ENCODE measurements around the gene OLFML2A.

OLFML2A gene

DNA sequence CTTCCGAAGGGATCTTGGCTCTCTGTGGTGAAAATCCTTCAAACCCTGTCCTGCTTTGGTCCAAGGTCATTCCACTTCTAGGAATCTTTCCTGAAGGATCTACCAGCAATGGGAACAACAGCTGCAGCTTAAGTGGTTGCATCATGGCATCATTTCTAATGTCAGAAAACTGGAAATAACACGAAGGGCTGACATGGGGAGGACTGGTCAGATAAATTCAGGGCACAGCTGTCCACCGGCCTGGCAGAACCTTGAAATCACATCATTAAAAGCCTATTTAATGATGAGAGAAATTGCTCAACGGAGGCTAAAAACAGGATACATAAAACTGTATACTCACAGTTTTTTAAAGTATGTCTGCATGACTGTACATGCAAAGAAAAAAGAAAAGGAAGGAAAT is 28.3 kb downstream of the OLFML2A start:
- Mint-ChIP-seq H3K4me3 (no peak overlapping the region), H3K9me3 (no peaks in the 10 kb centered on the region), H3K4me1 (ENCODE audit: low read depth) (peaks cover 35% of the 10 kb centered on the region), H3K36me3 (ENCODE audit: low read depth) (no peaks in the 10 kb centered on the region), H3K27ac (peak overlapping the region; percentile 40), H3K27me3 (no peaks in the 10 kb centered on the region)
- intact Hi-C loops (cut with micrococcal nuclease) = no loop called here

DNA sequence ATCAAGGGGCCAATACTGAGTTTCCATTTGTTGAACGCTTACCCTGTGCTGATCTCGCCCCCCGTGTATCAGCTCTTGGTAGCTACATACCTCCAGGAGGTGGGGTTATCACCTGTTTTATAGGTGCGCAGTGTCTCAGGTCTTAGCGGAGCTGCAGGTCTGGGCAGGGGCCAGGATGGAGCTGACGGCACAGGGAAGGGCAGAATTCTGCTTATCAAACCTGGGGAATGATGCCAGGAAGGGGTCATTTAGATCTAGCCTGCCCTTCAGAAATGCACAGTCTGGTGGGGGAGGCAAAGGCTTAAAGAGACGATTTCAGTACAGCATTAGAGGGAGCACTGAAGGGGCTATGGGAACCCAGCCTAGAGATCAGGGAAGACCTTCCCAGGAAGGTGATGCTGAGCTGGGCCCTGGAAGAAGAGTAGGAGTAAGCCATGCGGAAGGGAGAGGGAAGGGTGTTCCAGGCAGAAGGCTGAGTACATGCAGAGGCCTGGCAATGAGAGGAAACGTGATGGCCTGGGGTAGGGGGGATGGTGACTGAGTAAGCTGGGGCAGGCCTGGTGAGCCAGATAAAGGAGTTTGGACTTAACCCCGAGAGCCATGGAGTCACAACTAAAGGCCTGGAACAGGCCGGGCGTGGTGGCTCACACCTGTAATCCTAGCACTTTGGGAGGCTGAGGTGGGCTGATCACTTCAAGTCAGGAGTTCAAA is 31.5 kb downstream of the OLFML2A start:
- peaks cover 4% of the 10 kb centered on the region for H3K4me1 Mint-ChIP-seq (ENCODE audit: low read depth)
- no peak overlapping the region for H3K4me3 Mint-ChIP-seq
- H3K36me3 Mint-ChIP-seq (ENCODE audit: low read depth) = no peaks in the 10 kb centered on the region
- intact Hi-C loops (cut with micrococcal nuclease) = no loop called here
- H3K27me3 Mint-ChIP-seq = no peaks in the 10 kb centered on the region
- no peaks in the 10 kb centered on the region for H3K9me3 Mint-ChIP-seq
- no peak overlapping the region for H3K27ac Mint-ChIP-seq

DNA sequence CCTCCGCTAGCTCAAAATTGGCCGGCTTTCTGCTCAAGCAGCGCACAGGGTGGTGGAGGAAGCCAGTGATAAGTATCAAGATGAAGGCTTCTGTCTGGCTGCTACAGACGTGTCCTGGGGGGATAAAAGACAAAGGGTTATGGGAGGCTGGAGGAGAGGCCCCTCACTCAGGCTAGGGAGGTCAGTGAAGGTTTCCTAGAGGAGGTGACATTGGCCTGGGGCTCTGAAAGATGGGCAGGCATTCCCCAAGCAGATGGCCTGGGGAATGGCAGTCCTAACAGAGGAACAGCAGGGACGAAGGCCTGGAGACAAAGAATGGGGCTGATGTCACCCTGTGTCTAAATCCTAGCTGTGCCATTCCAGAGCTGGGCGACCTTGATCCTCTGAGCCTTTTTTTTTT is 32.3 kb downstream of the OLFML2A start:
- Mint-ChIP-seq H3K4me1 (ENCODE audit: low read depth) (no peaks in the 10 kb centered on the region), H3K27me3 (peaks cover 4% of the 10 kb centered on the region), H3K4me3 (no peak overlapping the region), H3K36me3 (ENCODE audit: low read depth) (no peaks in the 10 kb centered on the region), H3K27ac (no peak overlapping the region), H3K9me3 (no peaks in the 10 kb centered on the region)
- intact Hi-C loops (cut with micrococcal nuclease) = no loop called here

DNA sequence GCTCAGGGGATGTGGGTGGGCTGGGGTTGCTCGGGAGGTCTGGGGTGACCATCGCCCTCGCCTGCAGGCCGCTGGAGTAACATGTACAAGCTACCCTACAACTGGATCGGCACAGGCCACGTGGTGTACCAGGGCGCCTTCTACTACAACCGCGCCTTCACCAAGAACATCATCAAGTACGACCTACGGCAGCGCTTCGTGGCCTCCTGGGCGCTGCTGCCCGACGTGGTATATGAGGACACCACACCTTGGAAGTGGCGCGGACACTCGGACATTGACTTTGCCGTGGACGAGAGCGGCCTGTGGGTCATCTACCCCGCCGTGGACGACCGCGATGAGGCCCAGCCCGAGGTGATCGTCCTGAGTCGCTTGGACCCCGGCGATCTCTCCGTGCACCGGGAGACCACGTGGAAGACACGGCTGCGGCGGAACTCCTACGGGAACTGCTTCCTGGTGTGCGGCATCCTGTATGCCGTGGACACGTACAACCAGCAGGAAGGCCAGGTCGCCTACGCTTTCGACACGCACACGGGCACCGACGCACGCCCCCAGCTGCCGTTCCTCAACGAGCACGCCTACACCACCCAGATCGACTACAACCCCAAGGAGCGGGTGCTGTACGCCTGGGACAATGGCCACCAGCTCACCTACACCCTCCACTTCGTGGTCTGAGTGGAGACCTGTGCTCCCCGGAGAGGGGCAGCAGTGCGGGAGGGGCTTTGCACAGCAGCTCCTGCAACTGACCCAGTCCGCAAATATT is 33.0 kb downstream of the OLFML2A start:
- Mint-ChIP-seq H3K4me1 (ENCODE audit: low read depth) (no peaks in the 10 kb centered on the region), H3K27ac (peak overlapping the region; percentile 7), H3K27me3 (peaks cover 5% of the 10 kb centered on the region), H3K4me3 (no peak overlapping the region), H3K9me3 (no peaks in the 10 kb centered on the region), H3K36me3 (ENCODE audit: low read depth) (no peaks in the 10 kb centered on the region)
- intact Hi-C loops (cut with micrococcal nuclease) = no loop called here

DNA sequence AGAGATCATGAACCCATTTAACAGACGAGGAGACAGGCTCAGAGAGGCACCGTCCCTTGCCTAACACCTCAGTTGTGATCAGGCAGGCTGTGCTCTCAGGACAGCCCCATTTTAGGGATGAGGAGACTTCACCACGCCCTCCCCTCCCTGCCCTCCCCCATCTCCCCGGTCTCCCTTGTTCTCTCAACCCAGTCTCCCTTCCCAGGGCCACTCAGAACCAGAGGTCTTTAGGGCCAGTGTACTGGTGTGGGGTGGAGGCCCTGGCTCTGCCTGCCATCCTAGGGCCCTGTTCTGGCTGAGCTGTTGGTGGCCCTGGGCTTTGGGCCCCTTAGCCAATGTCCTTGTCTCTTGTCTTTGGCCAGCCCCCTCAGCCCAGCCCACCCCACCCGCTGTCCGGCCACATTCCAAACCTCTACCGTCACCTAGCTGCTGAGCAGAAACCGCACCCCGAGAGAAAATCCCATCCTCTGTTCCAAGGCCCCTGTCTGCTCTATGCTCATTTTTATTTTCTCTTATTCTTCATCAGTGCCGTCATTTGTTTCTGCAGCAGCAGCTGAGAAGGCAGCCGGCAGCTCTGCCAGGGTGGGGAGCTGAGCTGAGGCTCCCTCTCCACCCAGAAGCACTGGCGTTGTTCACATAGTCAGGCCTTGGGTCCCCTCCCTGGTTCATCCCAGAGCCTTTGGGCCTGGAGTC is 33.9 kb downstream of the OLFML2A start:
- Mint-ChIP-seq H3K4me1 (ENCODE audit: low read depth) (no peaks in the 10 kb centered on the region), H3K4me3 (no peak overlapping the region), H3K27me3 (peaks cover 5% of the 10 kb centered on the region), H3K36me3 (ENCODE audit: low read depth) (no peaks in the 10 kb centered on the region), H3K27ac (peak overlapping the region; percentile 7), H3K9me3 (no peaks in the 10 kb centered on the region)
- intact Hi-C loops (cut with micrococcal nuclease) = no loop called here

DNA sequence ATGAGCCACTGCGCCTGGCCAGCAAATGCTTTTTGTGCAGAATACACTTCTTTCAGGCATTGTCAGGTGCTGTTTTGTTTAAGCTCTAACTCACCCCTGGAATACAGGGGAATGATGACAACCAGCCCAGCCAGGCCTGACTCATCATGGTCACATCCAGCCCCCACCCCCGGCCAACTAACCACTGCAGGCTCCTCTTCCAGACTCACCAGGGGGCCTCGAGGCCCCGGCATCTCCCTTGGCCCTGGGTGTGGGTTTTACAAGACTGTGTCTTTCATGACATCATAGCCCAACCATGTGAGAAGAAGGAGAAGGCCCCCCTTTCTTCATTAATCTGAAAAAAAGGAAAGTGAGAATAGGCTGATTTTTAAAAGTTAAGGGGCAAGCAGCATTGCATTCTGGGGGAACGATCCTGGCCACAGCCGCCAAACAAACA is 35.5 kb downstream of the OLFML2A start:
- Mint-ChIP-seq H3K4me3 (no peak overlapping the region), H3K36me3 (ENCODE audit: low read depth) (no peaks in the 10 kb centered on the region), H3K27me3 (peaks cover 10% of the 10 kb centered on the region), H3K9me3 (no peaks in the 10 kb centered on the region), H3K4me1 (ENCODE audit: low read depth) (no peaks in the 10 kb centered on the region), H3K27ac (no peak overlapping the region)
- intact Hi-C loops (cut with micrococcal nuclease) = no loop called here

DNA sequence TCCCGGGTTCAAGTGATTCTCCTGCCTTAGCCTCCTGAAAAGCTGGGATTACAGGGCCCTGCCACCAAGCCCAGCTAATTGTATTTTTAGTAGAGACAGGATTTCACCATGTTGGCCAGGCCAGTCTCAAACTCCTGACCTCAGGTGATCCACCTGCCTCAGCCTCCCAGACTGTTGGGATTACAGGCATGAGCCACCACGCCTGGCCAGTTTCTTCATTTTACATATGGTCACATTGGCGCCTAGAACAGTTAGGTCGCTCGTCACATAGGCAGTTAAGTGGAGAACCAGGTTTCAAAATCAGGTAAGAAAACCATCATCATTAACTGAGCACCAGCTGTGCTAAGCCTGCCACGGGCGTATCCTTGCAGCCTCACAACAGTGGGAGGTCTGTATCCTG is 36.1 kb downstream of the OLFML2A start:
- intact Hi-C loops (cut with micrococcal nuclease) = no loop called here
- H3K9me3 Mint-ChIP-seq = no peaks in the 10 kb centered on the region

DNA sequence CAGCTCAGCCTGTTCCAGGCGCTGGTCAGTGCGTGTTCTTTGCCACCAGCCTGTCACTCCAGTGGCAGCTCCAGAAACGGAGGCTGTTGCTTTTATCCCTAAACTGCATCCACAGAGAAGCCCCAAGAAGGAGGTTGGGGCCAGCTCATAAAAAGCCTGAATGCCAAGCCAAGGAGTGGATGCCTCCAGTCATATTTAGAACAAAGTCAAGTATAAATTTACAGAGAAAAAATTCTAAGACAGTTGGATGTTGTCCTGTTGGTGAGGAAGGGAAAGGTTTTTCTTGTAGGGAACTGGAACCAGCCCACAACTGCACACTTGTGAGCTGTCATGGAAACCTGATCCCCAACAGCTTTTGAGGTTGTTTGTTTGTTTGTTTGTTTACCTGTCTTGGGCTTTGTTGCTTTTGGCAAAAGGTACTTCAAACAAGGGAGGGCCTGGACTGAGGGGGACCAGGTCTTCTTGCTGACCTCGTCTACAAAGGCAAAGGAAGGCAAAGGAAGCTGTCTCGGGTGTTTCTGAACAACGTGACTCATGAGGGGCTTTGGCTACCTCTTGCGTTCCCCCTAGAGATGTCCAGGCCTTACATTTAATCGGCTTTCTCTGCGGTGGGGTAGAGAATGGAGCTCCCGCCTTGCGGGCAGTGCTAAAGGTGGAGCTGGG is 36.7 kb downstream of the OLFML2A start:
- intact Hi-C loops (cut with micrococcal nuclease) = no loop called here
- Mint-ChIP-seq H3K4me3 (no peak overlapping the region), H3K27me3 (peaks cover 14% of the 10 kb centered on the region), H3K9me3 (no peaks in the 10 kb centered on the region), H3K27ac (no peak overlapping the region), H3K4me1 (ENCODE audit: low read depth) (no peaks in the 10 kb centered on the region), H3K36me3 (ENCODE audit: low read depth) (no peaks in the 10 kb centered on the region)

More for the DNA sequence above, 36.1 kb downstream of the OLFML2A start:
- Mint-ChIP-seq H3K27ac (no peak overlapping the region), H3K4me1 (ENCODE audit: low read depth) (no peaks in the 10 kb centered on the region), H3K4me3 (no peak overlapping the region), H3K27me3 (peaks cover 11% of the 10 kb centered on the region), H3K36me3 (ENCODE audit: low read depth) (no peaks in the 10 kb centered on the region)

DNA sequence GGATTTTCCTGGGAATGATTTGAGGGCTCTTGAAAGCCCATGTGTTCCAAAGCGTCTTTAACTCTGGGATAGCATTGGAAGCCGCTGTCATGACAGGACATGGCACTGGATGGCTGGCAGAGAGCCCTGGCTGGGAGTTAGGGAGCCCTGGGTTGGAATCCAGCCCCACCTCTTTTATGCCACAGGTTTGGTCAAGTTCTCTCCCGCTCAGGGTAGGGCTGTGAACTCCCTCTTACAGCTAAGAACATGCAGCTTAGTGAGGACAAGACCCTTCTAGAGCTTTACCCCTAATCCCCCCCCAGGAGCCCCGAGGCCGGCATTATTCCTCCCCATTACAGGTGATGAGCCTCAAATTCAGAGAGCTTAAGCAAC is 37.2 kb downstream of the OLFML2A start:
- H3K36me3 Mint-ChIP-seq (ENCODE audit: low read depth) = no peaks in the 10 kb centered on the region

DNA sequence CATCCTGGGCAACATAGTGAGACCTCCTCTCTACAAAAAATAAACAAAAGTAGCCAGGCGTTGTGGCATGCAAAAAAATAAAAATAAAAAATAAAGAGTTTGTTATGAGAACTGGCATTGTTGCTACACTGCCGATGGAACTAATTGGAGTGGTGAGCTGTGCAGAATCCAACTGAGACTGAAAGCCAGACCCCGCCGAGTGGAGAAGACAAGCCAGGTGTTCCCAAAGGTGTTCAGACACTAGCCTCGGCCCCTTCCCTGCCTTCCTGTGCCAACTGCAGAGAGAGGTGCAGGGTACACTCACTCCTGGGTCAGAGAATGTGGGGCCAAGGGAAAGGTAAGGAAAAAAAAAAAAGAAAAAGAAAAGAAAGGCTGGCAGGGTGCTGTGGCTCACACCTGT is 38.7 kb downstream of the OLFML2A start:
- no peak overlapping the region for H3K4me3 Mint-ChIP-seq
- H3K9me3 Mint-ChIP-seq = no peaks in the 10 kb centered on the region
- intact Hi-C loops (cut with micrococcal nuclease) = no loop called here
- H3K36me3 Mint-ChIP-seq (ENCODE audit: low read depth) = no peaks in the 10 kb centered on the region
- no peaks in the 10 kb centered on the region for H3K4me1 Mint-ChIP-seq (ENCODE audit: low read depth)
- H3K27me3 Mint-ChIP-seq = peaks cover 14% of the 10 kb centered on the region
- H3K27ac Mint-ChIP-seq = no peak overlapping the region

More for the DNA sequence above, 37.2 kb downstream of the OLFML2A start:
- Mint-ChIP-seq H3K4me1 (ENCODE audit: low read depth) (no peaks in the 10 kb centered on the region), H3K9me3 (no peaks in the 10 kb centered on the region), H3K4me3 (no peak overlapping the region), H3K27me3 (peaks cover 14% of the 10 kb centered on the region), H3K27ac (no peak overlapping the region)
- intact Hi-C loops (cut with micrococcal nuclease) = no loop called here

DNA sequence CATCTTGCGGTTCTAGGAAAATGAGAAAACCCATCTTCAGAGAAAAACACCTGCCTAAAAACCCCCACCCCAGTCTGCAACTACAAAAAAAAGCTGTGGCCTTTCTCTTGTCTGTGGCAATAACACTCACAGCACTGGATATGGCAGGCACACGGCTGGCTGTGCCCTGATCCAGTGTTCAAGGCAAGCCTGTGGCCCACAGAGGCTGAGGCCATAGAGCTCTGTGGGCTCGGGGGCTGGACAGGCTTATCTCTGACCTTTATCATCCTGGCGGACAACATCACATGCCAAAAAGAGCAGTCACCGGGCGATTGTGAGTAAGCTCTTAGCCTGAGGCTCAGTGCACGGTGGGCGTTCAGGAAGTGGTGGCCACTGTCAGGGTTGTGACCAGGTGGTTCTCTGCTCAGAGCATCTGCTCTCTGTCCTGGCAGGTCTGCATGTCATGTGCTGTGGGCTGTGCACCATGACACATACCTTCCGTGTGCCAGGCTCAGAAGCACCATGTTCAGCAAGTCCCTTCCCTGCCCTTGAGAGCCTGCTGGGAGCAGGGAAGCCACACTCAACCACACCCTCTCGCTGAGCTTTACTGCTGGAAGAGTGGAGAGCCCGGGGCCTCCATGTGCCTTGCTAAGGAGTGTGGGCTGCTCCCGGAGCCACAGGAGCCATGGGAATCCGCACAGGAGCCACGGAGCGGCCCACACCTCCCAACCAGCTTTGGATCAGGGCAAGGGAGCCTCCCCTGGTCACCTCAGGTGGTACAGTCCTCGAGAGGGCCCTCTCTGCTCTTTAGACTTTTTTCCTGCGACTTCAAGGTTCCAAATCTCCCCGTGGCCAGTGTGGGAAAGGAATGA is 41.7 kb downstream of the OLFML2A start:
- Mint-ChIP-seq H3K4me1 (ENCODE audit: low read depth) (no peaks in the 10 kb centered on the region), H3K9me3 (no peaks in the 10 kb centered on the region), H3K27me3 (peaks cover 14% of the 10 kb centered on the region), H3K4me3 (no peak overlapping the region), H3K27ac (no peak overlapping the region), H3K36me3 (ENCODE audit: low read depth) (no peaks in the 10 kb centered on the region)
- intact Hi-C loops (cut with micrococcal nuclease) = no loop called here

DNA sequence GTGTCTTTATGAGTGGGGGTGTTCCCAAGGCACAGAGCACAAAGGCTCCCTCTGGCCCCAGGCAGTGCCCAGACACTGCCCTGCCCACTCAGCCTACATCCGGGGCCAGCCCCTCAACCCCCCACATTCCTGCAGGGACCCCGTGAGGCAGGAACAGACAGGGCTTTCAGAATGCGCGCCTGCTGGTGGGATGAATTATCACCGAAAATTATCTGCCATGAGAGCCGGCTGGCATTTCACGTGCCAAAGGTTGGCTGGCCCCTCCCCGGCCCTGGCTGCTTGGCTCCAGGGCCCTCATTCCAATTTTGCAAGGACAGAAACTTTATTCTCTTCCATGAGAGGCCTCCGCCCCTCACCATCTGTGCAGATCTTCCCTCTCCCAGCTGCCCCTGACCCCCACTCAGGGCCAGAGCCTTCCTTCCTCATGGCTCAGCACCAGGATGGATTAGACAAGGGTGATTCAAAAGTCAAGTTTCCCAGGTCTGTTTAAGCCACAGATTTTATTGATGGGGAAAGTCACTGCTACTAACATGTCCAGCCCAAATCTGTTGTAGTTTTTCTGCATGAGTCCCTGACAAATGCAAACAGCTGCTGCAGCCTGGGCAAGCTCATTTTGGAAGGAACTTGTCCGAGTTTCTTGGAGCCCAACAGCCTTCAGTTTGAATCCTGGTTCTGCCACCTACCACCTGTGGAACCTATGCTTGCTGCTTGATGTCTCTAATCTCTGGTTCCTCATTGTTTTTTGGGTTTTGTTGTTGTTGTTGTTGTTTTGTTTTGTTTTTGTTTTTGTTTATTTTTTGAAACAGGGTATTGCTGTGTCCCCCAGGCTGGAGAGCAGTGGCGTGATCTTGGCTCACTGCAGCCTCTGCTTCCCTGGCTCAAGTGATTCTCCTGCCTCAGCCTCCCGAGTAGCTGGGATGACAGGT is 44.0 kb downstream of the OLFML2A start:
- intact Hi-C loops (cut with micrococcal nuclease) = no loop called here
- H3K27ac Mint-ChIP-seq = no peak overlapping the region
- H3K9me3 Mint-ChIP-seq = no peaks in the 10 kb centered on the region

More for the DNA sequence above, 44.0 kb downstream of the OLFML2A start:
- Mint-ChIP-seq H3K4me1 (ENCODE audit: low read depth) (no peaks in the 10 kb centered on the region), H3K4me3 (no peak overlapping the region), H3K36me3 (ENCODE audit: low read depth) (no peaks in the 10 kb centered on the region), H3K27me3 (peaks cover 8% of the 10 kb centered on the region)

All from dendritic cell treated with granulocyte-macrophage colony-stimulating factor and Interleukin-4, amounts not matched to agents 40 ng/mL and 50 ng/mL, for 4 days (primary cell).